ENCODE results near the gene RAB40B. TPM values are rescaled to one million over a fixed set of nuclear protein-coding genes. Genes with fewer than 3 reads are reported as not detected.

RAB40B gene
- total and polyA plus RNA-seq, 11 donors = 10.9 to 37.7 (median 21.9) TPM

GRCh38 chr17:82736511-82737185 is 38.1 kb upstream of the RAB40B start:
- peaks cover 0 to 22% (median 2%) of the 10 kb centered on the region in 12 donors for H3K9me3 ChIP-seq
- TF ChIP-seq CTCF (IDR thresholded peaks at IDR 0.05) (no peak), POLR2A (IDR thresholded peaks at IDR 0.05) (no peak)
- ATAC-seq (peak in 1 of 4 donors; percentile 1), DNase-seq (peak in 1 of 5 donors; percentile 57)
- intact Hi-C loops (cut with DNase I) = no loop called here
- peaks cover 0 to 31% (median 9%) of the 10 kb centered on the region in 12 donors for H3K4me1 ChIP-seq
- 46 to 72% (median 60%) methylated on average over 14 to 18 of the region's 18 CpGs for WGBS, 4 donors
- H3K27me3 ChIP-seq = no peaks in the 10 kb centered on the region
- H3K4me3 ChIP-seq = peak overlapping the region; percentile 43 to 95 (median 81)
- peaks cover 0 to 31% (median 25%) of the 10 kb centered on the region in 9 donors for H3K36me3 ChIP-seq
- H3K27ac ChIP-seq = peak overlapping the region in 11 of 12 donors; percentile 80 to 98 (median 94)

DNA sequence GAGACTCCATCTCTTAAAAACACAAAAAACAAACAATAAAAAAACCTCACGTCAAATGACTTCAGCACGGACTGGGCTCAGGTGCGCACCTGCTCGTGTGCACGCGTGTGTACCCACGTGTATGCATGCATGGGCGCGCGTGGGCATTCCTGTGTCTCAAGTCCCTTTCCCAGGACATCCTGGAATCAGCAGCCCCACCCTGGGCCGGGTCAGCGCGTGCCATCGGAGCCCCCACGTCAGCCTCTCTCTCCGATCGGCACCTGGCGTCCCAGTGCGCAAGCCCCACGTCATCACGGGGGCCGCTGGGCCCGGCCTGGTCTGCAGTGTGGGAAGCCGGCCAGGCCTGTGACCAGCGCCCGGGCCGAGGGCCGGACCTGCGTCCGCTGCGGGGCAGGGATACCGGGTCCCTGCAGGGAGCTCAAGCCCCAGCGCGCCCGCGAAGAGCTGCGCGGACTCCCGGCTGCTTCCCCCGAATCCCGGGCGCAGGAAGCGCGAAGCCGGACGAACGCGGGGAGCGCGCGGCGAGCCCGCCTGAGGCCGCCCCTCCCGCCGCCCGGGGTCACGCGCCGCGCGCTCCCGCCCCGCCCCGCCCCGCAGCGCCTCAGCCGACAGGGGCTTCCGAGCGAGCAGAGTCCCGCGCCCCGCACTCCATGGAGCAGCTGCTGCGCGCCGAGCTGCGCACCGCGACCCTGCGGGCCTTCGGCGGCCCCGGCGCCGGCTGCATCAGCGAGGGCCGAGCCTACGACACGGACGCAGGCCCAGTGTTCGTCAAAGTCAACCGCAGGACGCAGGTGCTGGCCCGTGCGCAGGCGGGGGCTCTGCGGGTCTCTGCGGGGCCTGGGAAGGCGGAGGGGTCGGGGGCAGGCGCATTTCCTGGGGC is 36.7 kb upstream of the RAB40B start, which contains the start of gene FN3K:
Gene FN3K (plus strand): TSS at position 629 of the 880 bp plus-strand sequence. CDS start 22 bp downstream, at position 651.
- WGBS, 4 donors = 3 to 28% (median 6%) methylated on average over 14 to 101 of the region's 101 CpGs
- intact Hi-C loops (cut with DNase I) = no loop called here
- H3K4me3 ChIP-seq = peak within 1 kb of the TSS; percentile 43 to 95 (median 81)
- DNase-seq (peak; percentile 75 to 81 (median 80)), ATAC-seq (peak in 3 of 4 donors; percentile 46 to 64 (median 58))
- H3K9me3 ChIP-seq = peaks cover 0 to 11% (median 0%) of the 10 kb centered on the region in 12 donors
- peaks cover 0 to 30% (median 11%) of the 10 kb centered on the region in 9 donors for H3K36me3 ChIP-seq
- no peaks in the 10 kb centered on the region for H3K27me3 ChIP-seq
- peaks cover 0 to 31% (median 9%) of the 10 kb centered on the region in 12 donors for H3K4me1 ChIP-seq
- peak within 1 kb of the TSS; percentile 80 to 98 (median 94) for H3K27ac ChIP-seq
- TF ChIP-seq CTCF (IDR thresholded peaks at IDR 0.05) = no peak
- peak in 1 of 2 donors; percentile 55 for TF ChIP-seq POLR2A (IDR thresholded peaks at IDR 0.05)

DNA sequence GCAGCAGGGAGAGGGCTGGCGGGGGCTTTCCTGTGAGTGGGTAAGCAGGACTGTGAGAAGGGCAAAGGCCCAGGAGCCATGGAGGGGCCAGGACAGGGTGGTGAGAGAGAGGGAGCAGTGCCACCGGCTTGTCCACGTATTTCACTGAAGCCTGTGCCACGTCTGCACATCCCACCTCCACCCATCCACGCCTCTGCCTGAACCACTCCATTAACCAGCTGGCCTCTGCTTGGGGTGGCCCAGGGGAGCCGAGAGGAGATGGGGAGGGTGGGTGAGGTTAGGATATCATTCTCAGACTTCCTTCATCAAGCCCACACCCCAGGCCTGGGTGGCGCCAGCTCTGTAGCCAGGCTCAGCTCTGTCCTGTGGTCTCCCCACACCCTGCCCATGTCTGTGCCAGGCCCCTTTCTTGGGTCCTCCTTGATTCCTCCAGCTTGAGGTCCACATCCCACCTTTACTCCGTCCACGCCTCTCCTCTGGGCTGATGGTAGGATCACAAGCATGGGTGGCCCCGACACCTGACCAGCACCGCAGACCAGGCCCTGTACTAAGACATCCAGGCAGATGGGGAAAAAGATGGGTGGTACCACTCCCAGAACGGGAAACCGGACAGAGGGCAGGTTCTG is 33.7 kb upstream of the RAB40B start:
- ATAC-seq (no peak), DNase-seq (peak in 1 of 5 donors; percentile 26)
- intact Hi-C loops (cut with DNase I) = no loop called here
- 89 to 93% (median 93%) methylated on average over 13 of the region's 13 CpGs for WGBS, 4 donors
- H3K36me3 ChIP-seq = peaks cover 0 to 32% (median 11%) of the 10 kb centered on the region in 9 donors
- no peak for TF ChIP-seq POLR2A (IDR thresholded peaks at IDR 0.05)
- no peak for TF ChIP-seq CTCF (IDR thresholded peaks at IDR 0.05)
- H3K9me3 ChIP-seq = peaks cover 0 to 11% (median 0%) of the 10 kb centered on the region in 12 donors
- H3K27ac ChIP-seq = no peak overlapping the region
- H3K4me1 ChIP-seq = peaks cover 0 to 21% (median 8%) of the 10 kb centered on the region in 12 donors
- no peak overlapping the region for H3K4me3 ChIP-seq
- H3K27me3 ChIP-seq = no peaks in the 10 kb centered on the region

All from heart left ventricle (tissue), 16 donors.